Retina (tissue), 1 donor: ENCODE measurements around the gene PPP4R4.
"Not testable (repeated sequence)": the region's sequence is repeated elsewhere in the genome, so short reads cannot be mapped to it uniquely, and the experiment has no call there.

ENCODE experiments used
- DNase-seq: peaks from one replicate; pipeline ENCODE4 v3.0.0-alpha.2; 2016

Gene PPP4R4

DNA sequence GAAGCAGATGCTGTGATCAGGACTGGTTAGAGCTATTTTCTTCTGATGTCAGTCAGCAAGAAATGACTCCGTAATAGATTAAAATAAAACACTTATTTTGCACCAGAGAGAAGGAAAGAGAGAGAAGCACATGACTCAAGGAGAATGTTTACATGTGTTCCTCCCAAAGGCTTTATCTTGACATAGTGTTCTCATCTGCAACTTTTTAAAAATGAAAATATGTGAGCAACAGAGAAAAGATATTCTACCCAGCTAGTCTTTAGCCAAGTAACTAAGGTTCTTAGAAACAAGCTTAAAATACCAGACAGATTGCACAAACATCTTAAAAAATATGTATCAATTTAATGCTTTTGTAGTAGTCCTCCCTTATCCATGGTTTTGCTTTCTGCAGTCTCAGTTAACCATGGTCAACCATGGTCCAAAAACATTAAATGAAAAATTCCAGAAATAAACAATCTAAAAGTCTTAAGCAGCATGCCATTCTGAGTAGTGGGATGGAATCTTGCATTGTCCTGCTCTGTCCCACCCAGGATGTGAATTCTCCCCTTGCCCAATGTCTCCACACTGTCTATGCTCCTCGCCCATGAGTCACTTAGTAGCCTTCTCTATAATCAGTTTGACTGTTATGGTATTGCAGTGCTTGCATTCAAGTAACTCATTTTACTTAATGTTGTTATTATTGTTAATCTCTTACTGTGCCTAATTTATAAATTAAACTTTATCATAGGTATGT is 109.0 kb downstream of the PPP4R4 start:
- DNase-seq, result no peak

DNA sequence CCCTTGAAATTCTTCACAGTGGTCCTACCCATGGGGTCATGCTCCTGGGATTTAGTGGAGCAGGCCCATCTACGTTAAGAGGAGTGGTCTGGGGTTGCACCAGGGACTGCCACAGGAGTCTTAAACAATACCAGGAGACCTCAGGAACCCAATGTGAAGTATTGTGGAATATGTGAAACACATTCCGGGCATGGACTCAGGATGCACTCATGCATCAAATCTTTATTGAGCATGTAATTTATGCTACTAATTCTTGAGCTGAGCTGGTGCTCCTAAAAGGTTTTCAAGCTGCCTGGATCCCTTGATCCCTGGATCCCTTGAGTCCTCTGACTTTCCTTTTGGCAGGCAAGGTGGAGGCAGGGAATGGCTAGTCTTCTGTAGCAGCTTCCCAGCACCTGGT is 110.1 kb downstream of the PPP4R4 start:
- no peak for DNase-seq

- DNase-seq, result no peak
Observed at GRCh38 chr14:94285158-94285557, 111.0 kb downstream of the PPP4R4 start.

GRCh38 chr14:94288610-94289465 is 114.7 kb downstream of the PPP4R4 start:
- DNase-seq, result no peak

- no peak for DNase-seq
Observed at GRCh38 chr14:94290197-94290596, 116.1 kb downstream of the PPP4R4 start.

DNA sequence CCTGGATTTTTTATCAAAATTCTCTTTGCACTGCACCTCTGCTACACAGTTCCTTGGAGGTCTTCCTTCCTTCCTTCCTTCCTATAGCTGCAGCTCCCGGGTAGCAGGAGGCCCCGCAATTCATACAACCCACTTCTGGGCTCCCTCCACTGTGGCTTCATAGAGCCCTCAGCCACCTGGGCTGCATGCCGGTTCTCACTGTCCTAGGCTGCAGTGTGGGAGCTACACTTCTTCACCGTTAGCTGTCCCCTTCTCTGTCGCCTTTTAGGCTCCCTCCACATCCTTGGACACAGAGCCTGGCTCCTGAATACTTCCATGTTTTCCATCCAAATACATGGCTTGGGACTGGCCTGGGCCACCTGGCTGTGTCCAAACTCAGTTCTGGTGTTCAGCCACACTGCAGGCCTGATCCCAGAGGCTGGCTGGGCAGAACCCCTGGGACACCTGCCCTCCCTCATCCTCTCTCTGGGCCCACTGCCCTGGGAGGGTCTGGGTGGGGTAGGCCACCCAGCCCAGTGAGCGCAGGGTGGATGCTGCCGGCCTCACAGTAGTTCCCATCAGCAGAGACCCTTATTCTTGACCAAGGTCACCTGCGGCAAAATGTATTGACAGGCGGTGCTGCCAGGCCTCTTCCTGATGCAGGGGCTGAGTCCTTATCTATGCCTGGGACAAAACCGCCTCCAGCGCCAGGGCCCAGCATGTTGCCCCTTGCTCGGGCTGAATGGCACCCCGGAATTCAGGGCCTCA is 117.2 kb downstream of the PPP4R4 start:
- no peak for DNase-seq

- no peak for DNase-seq
Observed at GRCh38 chr14:94291906-94292525, 117.9 kb downstream of the PPP4R4 start.

- DNase-seq, result no peak
Observed at GRCh38 chr14:94292526-94292871, 118.4 kb downstream of the PPP4R4 start.

DNA sequence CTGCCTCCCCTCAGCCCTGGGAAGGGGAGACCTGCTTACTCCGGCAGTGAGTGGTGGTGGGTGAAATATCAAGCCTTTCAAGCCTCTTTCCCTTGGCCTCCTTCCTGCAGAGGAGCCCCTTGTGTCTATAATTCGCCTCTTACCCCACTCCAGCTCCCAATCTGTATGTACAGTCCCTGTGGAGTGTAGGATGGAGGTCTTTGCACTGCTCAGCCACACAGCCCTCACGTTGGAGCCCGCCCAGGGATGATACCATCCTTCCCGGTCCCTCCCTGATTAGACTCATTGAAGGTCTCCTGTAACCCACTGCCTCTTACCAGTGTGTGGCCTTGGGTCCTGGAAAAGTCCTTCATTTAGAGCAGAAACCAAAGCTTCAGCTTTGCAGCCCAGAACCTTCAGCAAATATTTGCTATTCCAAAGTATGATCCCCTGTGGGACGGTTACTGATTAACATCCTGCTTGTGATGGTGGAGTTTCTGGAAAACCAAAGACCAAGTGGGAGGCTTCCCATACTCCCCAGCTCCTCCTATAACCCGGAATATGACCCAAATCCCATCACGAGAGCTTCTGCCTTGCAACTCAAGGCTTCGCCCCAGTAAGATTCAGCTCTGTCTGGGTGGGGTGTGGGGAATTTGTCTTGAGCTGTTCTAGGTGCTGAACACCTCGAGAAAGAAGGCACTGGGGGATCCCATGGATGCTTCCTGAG is 118.9 kb downstream of the PPP4R4 start, which contains the start of gene SERPINA10:
Gene SERPINA10, minus strand, starts transcription at position 397 of the 706 bp plus-strand sequence. CDS start 2,675 bp downstream, outside the sequence.
- DNase-seq, result no peak

DNA sequence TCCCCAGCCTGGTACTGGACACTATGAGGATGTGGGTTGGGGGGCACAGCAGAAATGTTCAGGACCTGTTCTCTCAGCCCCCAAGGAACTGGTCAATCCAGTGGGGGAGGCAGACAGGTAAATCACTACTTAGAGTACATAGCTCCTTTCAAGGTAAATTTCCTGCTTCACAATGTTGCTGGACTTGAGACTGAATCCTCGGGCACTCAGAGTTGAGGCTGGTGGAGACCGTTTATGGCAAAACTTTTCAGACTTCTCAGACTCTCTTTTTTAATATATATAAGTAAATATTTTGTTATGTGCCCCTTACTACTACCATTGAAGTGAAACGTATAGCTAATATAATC is 119.4 kb downstream of the PPP4R4 start:
- DNase-seq, result no peak

DNA sequence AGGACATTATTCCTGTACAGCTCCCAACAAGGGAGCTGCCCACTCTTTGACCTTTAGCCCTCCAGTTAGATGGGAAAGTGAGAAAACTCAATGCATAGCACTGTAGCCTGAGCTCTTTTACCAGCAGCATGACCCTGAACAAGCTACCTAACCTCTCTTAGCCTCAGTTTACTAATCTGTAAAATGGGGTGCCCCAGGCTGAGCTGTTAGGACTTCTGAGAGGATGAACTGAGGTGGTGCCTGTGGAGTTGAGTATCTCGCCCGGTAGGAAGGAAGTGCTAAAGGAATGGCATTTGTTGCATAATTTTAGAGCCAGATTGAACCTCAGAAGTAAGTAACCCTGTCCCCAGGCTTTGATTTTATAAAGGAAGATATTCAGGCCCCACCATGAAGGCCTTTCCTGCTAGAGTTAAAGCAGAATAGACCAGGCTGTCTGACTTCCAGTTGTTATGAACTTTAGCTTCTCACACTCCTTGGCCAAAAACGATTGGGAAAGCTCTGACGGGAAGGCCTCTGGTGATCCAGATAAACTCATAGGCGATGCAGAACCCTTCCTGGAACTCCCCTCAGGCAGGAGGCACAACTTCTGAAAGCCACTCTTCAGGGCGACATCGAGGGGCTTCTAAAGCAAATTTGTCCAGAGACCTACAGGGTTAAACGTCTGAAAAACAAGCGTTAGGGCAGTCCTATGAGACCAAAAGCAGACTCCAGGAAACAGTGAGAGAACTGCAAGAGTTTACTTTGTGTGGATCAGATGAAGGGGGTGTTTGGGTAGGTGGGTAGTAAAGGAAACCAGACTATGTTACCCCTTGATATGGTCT is 121.4 kb downstream of the PPP4R4 start:
- DNase-seq, result no peak

- not testable (repeated sequence) for DNase-seq
Observed at GRCh38 chr14:94296181-94296545, 122.0 kb downstream of the PPP4R4 start.

GRCh38 chr14:94298130-94298529 is 124.0 kb downstream of the PPP4R4 start:
- no peak for DNase-seq

DNA sequence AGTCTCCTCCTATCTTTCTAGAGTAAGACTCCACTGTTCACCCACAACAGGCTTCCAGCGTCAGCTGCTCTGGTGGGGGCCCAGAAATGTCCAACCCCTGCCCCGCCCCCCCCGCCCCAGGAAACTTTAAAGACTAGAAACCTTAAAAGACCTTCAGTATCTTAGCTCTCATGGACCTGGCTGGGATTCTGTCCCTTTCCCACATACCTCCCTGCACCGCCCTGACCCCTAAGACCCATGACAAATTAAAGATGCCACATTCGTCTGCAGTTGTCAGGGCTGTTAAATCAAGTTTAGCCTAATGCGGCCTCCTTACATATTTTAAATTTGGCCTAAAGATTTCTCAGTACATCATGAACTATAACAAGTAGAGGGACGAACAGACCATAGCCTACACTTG is 129.0 kb downstream of the PPP4R4 start:
- DNase-seq, result no peak

- no peak for DNase-seq
Observed at GRCh38 chr14:94304243-94304642, 130.1 kb downstream of the PPP4R4 start.

DNA sequence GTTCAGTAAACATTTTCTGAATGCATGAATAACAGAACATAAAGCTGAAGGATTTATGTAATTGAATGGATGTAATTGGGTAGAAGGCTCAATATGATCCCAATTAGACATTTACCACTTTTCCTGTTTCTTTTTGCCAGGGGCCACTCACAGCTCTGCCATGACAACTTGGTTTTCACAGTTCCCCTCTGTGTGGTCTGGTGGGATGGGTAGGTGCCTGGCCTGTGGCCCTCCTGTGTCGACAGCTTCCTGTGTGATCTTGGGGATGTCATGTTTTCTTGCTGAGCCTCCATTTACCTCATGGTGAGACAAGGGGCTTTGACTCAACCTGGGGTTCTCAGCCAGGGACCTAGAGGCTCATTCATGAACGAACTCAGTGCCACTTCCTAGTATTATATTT is 131.5 kb downstream of the PPP4R4 start:
- DNase-seq, result no peak

DNA sequence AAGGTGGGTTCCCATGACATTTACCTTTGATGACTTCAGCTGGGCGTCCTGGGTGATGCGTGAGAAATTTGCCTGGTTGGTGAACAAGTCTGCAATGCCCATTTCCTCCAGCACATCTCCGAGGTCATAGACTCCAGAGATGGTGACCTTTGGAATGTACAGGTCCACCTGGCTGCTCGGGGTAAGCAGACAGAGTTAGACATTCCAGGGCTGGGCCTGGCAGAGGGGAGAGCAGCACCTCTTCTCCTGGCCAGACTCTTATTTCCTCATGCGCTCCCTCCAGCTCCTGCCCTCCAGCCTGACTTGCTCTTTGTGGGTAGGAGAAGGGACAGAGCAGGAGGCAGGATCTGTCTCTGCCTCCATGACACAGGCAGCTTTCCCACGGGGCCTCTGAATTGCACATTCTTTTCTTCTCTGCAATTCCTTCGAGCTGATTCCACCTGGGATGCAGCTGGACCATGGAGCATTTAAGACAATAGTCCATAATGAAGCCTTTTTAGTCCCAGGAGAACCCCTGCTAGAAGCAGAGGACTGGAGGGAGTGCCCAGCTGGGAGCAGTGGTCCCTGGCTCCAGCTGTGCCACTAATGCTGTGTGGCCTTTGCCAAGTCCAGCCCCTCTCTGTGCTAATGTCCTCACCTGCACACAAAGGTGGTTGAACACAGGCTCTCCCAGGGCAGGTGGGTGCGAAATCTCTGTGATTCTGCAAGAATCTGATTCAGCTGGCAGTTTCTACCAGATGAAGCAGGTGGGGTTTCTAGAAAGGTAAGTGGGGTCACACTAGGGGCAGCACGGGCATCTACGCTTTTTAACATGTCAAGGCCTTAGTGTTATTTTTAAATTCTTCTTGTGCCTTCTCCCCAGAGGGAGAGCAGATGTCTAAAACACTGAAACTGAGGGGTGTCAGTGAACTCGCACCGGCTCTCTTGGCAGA is 132.2 kb downstream of the PPP4R4 start:
- no peak for DNase-seq

DNA sequence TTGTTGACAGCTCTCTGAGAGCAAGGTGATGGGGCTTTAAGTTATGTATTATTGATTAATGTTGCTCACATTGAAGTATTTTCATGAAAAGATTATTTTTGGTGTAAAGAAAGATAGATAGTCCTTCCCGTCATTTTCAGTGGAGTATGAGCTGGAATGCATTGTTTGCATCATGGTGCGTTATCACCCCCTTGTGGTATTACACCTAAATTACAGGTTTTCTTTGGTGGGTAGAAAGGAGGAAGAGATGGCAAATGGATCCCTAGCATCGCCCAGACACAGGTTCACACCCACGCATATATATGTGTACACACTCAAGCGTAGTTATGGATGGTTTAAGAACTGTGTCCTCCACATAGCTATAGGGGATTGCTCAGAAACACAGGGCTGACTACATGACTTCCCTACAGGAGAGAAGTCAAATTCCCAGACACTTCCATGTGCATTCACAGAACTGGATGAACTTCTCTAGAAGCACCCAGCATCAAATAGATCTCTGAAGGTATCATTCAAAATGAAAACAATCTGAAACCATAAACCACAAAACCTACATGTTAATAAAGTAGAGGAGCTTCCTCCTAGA is 133.4 kb downstream of the PPP4R4 start:
- DNase-seq, result no peak

- no peak for DNase-seq
Observed at GRCh38 chr14:94309721-94310120, 135.6 kb downstream of the PPP4R4 start.

DNA sequence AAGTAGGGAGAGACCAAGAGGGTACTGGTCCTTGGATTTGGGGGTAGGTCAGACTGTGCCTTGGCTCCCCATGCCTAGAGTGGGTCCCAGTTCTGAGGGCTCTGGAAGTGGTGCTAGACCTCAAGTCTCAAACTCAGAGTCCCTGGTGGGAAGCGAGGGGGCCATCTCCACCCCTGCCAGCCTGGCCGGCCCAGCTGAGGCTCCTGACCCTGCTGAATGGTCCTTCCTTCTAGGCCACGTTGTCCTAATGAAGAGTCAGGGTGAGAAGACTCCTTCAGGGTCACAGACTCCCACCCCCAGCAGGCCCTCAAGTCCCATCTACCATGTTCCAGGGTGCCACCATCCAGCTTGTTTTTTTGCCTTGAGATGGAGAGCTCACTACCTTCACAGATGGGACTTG is 136.1 kb downstream of the PPP4R4 start:
- DNase-seq, result no peak
